Smooth muscle cell (in vitro differentiated cells): ENCODE measurements around the gene PITPNM3. TPM values are rescaled to one million over a fixed set of nuclear protein-coding genes. Genes with fewer than 3 reads are reported as not detected.
"Not testable (repeated sequence)": the region's sequence is repeated elsewhere in the genome, so short reads cannot be mapped to it uniquely, and the experiment has no call there.

ENCODE experiments used
- DNase-seq: peaks from one replicate; lab custom pipeline; 2025; ENCODE audit not compliant: unreplicated experiment; lab: John Stamatoyannopoulos, UW
- H2AFZ ChIP-seq: fragments of 200-600 bp; sonication (generic); 2 replicates; pipeline ENCODE4 v1.6.0; 2016; ENCODE audit warnings: antibody characterized with exemption, low read depth, mild to moderate bottlenecking
- H3F3A ChIP-seq: fragments of 200-600 bp; sonication (generic); 2 replicates; pipeline ENCODE4 v1.6.0; 2017; ENCODE audit warnings: antibody characterized with exemption, low read depth
- H3K27ac ChIP-seq: fragments of 200-600 bp; sonication (generic); 2 replicates; pipeline ENCODE4 v1.5.1; 2016; ENCODE audit warnings: low read depth, mild to moderate bottlenecking
- H3K27me3 ChIP-seq: fragments of 200-600 bp; sonication (generic); 2 replicates; pipeline ENCODE4 v1.6.1; 2016; ENCODE audit warnings: low read depth, mild to moderate bottlenecking
- H3K36me3 ChIP-seq: fragments of 200-600 bp; sonication (generic); 2 replicates; pipeline ENCODE4 v1.5.1; 2016; ENCODE audit warnings: low read depth
- H3K4me1 ChIP-seq: fragments of 200-600 bp; sonication (generic); 2 replicates; pipeline ENCODE4 v1.5.1; 2016; ENCODE audit warnings: low read depth
- H3K4me2 ChIP-seq: fragments of 200-600 bp; sonication (generic); 2 replicates; pipeline ENCODE4 v1.6.0; 2016; ENCODE audit warnings: mild to moderate bottlenecking
- H3K4me3 ChIP-seq: fragments of 200-600 bp; sonication (generic); 2 replicates; pipeline ENCODE4 v1.5.1; 2016; ENCODE audit warnings: mild to moderate bottlenecking
- H3K79me2 ChIP-seq: fragments of 200-600 bp; sonication (generic); 2 replicates; pipeline ENCODE4 v1.6.0; 2016; ENCODE audit warnings: low read depth, mild to moderate bottlenecking
- H3K9ac ChIP-seq: fragments of 200-600 bp; sonication (generic); 2 replicates; pipeline ENCODE4 v1.6.0; 2016; ENCODE audit warnings: low read depth
- H3K9me3 ChIP-seq: fragments of 200-600 bp; sonication (generic); replicated peaks from 2 replicates; pipeline ENCODE4 v1.5.1; 2016; ENCODE audit warnings: low read depth
- H4K20me1 ChIP-seq: fragments of 200-600 bp; sonication (generic); 2 replicates; pipeline ENCODE4 v1.6.0; 2016; ENCODE audit warnings: low read depth
- CTCF ChIP-seq: fragments of 200-600 bp; sonication (generic); IDR thresholded peaks from 2 replicates; pipeline ENCODE4 v1.5.1; 2017; ENCODE audit warnings: borderline replicate concordance, mild to moderate bottlenecking, antibody characterized with exemption; ENCODE audit not compliant: insufficient read depth, poor library complexity, severe bottlenecking
- WGBS: methylation state at CpG from one replicate; pipeline ENCODE4 v1.1.7; 2016; ENCODE audit warnings: low lambda C conversion rate; 5-methylcytosine and 5-hydroxymethylcytosine counted together
- polyA plus RNA-seq: library from polyadenylated mRNA; unstranded; fragments of >200 nt; fragmentation: Nextera tagmentation; extraction: Ambion mirVana; gene quantifications from 2 replicates; pipeline ENCODE4 v1.2.1, GENCODE V29; 2016
- total RNA-seq: library from RNA; depleted of rRNA; stranded (reverse); fragments of >200 nt; gene quantifications from 2 replicates; pipeline ENCODE4 v1.2.3, GENCODE V29; 2014

The PITPNM3 gene
- total and polyA plus RNA-seq, 2 experiments from 2014 or later, result 2.4 to 2.6 TPM

- WGBS, result 96% methylated on average over 13 of the region's 13 CpGs
- Histone ChIP-seq H3K27me3 (no peaks in the 10 kb centered on the region), H3K9me3 (no peaks in the 10 kb centered on the region), H3K9ac (no peak overlapping the region), H3K36me3 (peaks cover 5% of the 10 kb centered on the region), H3K79me2 (no peaks in the 10 kb centered on the region), H3F3A (no peaks in the 10 kb centered on the region), H2AFZ (no peak overlapping the region), H3K27ac (no peak overlapping the region), H4K20me1 (peaks cover 7% of the 10 kb centered on the region), H3K4me2 (peak overlapping the region; percentile 68), H3K4me1 (peaks cover 17% of the 10 kb centered on the region), H3K4me3 (no peak overlapping the region)
- no peak for TF ChIP-seq CTCF
- no peak for DNase-seq
Observed at GRCh38 chr17:6573982-6574686, 17.8 kb upstream of the PITPNM3 start.

GRCh38 chr17:6573495-6573894 is 17.1 kb upstream of the PITPNM3 start:
- H3K9ac ChIP-seq, H3K27me3 ChIP-seq, DNase-seq, H3K9me3 ChIP-seq, H3F3A ChIP-seq, H4K20me1 ChIP-seq, H3K36me3 ChIP-seq, H3K27ac ChIP-seq, H3K4me2 ChIP-seq, H3K4me3 ChIP-seq, H2AFZ ChIP-seq, H3K79me2 ChIP-seq: not testable (repeated sequence)
- peaks cover 18% of the 10 kb centered on the region for H3K4me1 ChIP-seq
- WGBS, result 86% methylated on average over 6 of the region's 6 CpGs

GRCh38 chr17:6572972-6573370 is 16.6 kb upstream of the PITPNM3 start:
- Histone ChIP-seq H3F3A (no peaks in the 10 kb centered on the region), H3K36me3 (peaks cover 2% of the 10 kb centered on the region), H3K27ac (no peak overlapping the region), H3K9ac (no peak overlapping the region), H4K20me1 (peaks cover 7% of the 10 kb centered on the region), H3K4me2 (no peak overlapping the region), H3K27me3 (no peaks in the 10 kb centered on the region), H2AFZ (no peak overlapping the region), H3K4me3 (no peak overlapping the region), H3K9me3 (no peaks in the 10 kb centered on the region), H3K4me1 (peaks cover 23% of the 10 kb centered on the region), H3K79me2 (no peaks in the 10 kb centered on the region)
- WGBS, result 95% methylated on average over 8 of the region's 8 CpGs
- TF ChIP-seq CTCF, result no peak
- no peak for DNase-seq

GRCh38 chr17:6571452-6571781 is 15.1 kb upstream of the PITPNM3 start:
- H2AFZ ChIP-seq, result no peak overlapping the region
- H3K27me3 ChIP-seq, result no peaks in the 10 kb centered on the region
- H3K79me2 ChIP-seq, result no peaks in the 10 kb centered on the region
- H4K20me1 ChIP-seq, result peaks cover 7% of the 10 kb centered on the region
- no peak overlapping the region for H3K9ac ChIP-seq
- peaks cover 33% of the 10 kb centered on the region for H3K4me1 ChIP-seq
- no peak overlapping the region for H3K4me3 ChIP-seq
- WGBS, result 85% methylated on average over 7 of the region's 7 CpGs
- H3K36me3 ChIP-seq, result no peaks in the 10 kb centered on the region
- no peak overlapping the region for H3K27ac ChIP-seq
- DNase-seq, result no peak
- no peaks in the 10 kb centered on the region for H3K9me3 ChIP-seq
- no peaks in the 10 kb centered on the region for H3F3A ChIP-seq
- H3K4me2 ChIP-seq, result no peak overlapping the region
- TF ChIP-seq CTCF, result no peak
